Brain microvascular endothelial cell (primary cell): ENCODE measurements around the gene SPRING1.

Source experiments
- DNase-seq: peaks from one replicate; pipeline ENCODE4 v3.0.0-alpha.2; 2020
- H3K27ac ChIP-seq: fragments of 250-450 bp; sonication (Bioruptor Pico); 2 replicates; pipeline ENCODE4 v1.5.1; 2020; ENCODE audit warnings: mild to moderate bottlenecking, moderate library complexity
- H3K27me3 ChIP-seq: fragments of 250-450 bp; sonication (Bioruptor Pico); replicated peaks from 2 replicates; pipeline ENCODE4 v1.5.1; 2020; ENCODE audit warnings: mild to moderate bottlenecking
- H3K36me3 ChIP-seq: fragments of 250-450 bp; sonication (Bioruptor Pico); replicated peaks from 2 replicates; pipeline ENCODE4 v1.5.1; 2020; ENCODE audit warnings: mild to moderate bottlenecking
- H3K4me3 ChIP-seq: 2 replicates; pipeline ENCODE4 v1.5.1; 2011; ENCODE audit warnings: low read depth, mild to moderate bottlenecking, control low read depth, low read length, moderate library complexity
- CTCF ChIP-seq: IDR thresholded peaks from 2 replicates; pipeline ENCODE4 v1.5.1; 2011; ENCODE audit warnings: low read depth, mild to moderate bottlenecking, moderate library complexity, low read length, control low read depth, inconsistent platforms; ENCODE audit errors: missing control alignments
- in situ Hi-C: cut with HindIII; loops from 2 replicates; pipeline ENCODE4 v1.10.0; 2017; ENCODE audit warnings: low sequenced_read_pairs, low pct_ligation_motif_present

Gene SPRING1

DNA sequence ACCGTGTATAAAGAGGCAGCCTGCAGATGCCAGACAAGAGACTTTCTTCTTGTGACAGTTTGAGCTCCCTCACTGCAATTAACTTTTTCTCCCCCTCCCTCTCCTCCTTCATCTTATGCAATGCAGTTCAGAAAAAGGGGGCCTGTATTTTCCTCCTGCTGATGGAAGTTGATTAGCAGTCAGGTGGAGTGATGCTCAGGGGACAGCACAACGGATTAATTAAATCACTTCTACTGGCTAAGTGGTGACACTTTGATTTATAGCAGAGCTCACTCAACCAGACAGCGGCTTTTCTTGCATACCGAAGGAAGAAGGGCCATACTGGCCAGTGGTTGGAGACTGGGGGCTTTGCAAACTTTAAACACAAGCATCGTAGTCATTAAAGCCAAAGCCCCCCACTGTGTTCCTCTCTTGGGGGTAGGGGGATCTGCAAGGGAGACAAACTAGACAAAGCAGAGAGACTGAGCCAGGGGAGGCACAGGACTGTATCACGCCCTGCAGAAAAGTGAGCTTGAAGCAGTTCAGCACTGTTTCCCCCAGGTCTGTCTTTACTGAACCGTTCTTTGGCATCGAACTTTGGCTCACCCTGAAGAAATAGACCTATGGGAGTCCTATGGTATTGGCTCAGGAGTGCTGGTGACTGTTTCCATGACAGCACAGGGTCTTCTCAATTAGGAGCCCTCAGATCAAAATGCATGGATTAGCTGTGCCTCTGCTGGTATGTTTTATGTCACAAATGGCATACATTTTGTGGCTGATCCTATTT lies 47.7 kb downstream of the SPRING1 start:
- Histone ChIP-seq H3K36me3 (no peaks in the 10 kb centered on the region), H3K27me3 (peaks cover 20% of the 10 kb centered on the region), H3K4me3 (no peak overlapping the region), H3K27ac (no peak overlapping the region)
- DNase-seq: no peak
- in situ Hi-C loops: no loop called here
- no peak for TF ChIP-seq CTCF

GRCh38 chr12:116689521-116689920 lies 48.3 kb downstream of the SPRING1 start:
- no peak overlapping the region for H3K27ac ChIP-seq
- in situ Hi-C loops: no loop called here
- no peaks in the 10 kb centered on the region for H3K36me3 ChIP-seq
- no peak for TF ChIP-seq CTCF
- DNase-seq: no peak
- H3K4me3 ChIP-seq: no peak overlapping the region
- peaks cover 14% of the 10 kb centered on the region for H3K27me3 ChIP-seq
